DND-41 (cell line): ENCODE data around the gene MEPCE.

Experiments used
- CTCF ChIP-seq: IDR thresholded peaks from 2 replicates; pipeline ENCODE4 v1.5.1; 2012; ENCODE audit warnings: borderline replicate concordance, low read length, moderate library complexity, mild to moderate bottlenecking; ENCODE audit not compliant: poor library complexity, severe bottlenecking; ENCODE audit errors: extremely low read depth
- EZH2 ChIP-seq: IDR thresholded peaks from 3 replicates; pipeline ENCODE4 v1.6.1; 2012; ENCODE audit warnings: borderline replicate concordance, low read depth, mild to moderate bottlenecking, moderate library complexity, low read length, inconsistent platforms; ENCODE audit not compliant: severe bottlenecking

DNA sequence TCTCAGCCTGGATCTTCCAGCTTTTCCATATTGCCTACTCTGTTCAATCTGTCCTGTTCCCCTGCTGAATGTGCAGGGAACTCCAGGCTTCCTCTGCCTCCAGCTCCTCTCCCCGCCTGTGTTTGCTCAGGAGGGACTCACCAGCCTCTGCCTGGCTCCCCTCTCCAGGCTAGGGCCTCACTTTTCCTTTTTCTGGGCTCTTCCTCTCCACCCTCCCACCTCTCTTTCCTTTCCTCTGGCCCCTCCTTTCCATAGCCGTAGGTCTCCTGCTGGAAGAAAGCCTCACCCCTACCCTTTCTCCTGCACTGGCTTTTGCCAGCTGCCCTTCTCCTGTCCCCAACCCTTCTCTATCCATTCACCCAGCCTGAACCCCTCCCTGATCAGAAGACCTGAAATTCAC, 31.4 kb upstream of the MEPCE start:
- TF ChIP-seq CTCF, result no peak
- no peak for TF ChIP-seq EZH2
